Pancreas (tissue), 10 donors: ENCODE results near the gene SEC16A. TPM values are rescaled to one million over a fixed set of nuclear protein-coding genes. Genes with fewer than 3 reads are reported as not detected.

Experiments used
- ATAC-seq, 4 donors: fragments of 200-7000 bp; cut with Tn5 transposase; one replicate each; pipeline versions ENCODE4 v1.8.0 to v1.9.1; 2020; ENCODE audit warnings: mild to moderate bottlenecking in 4 of 4, moderate library complexity in 4 of 4
- DNase-seq, 6 donors: peaks; one replicate each; pipeline ENCODE4 v3.0.0-alpha.2; 2020
- FAIRE-seq: peaks from 2 replicates; lab custom pipeline; 2012; peaks lifted over from hg19 to GRCh38; lab: Jason Lieb, UNC
- H3K27ac ChIP-seq, 4 donors: fragments of 200-600 bp; sonication (generic); 1 replicate in 3 of 4; 2 replicates in 1 of 4; pipeline versions ENCODE4 v1.5.0 to v1.8.0; 2020
- H3K27me3 ChIP-seq, 4 donors: fragments of 200-600 bp; one replicate each; pipeline ENCODE4 v1.8.0; 2021
- H3K36me3 ChIP-seq, 3 donors: fragments of 200-600 bp; sonication (generic) in 1 of 3; one replicate each; pipeline versions ENCODE4 v1.5.0 to v1.8.0; 2020 to 2021
- H3K4me1 ChIP-seq, 3 donors: fragments of 200-600 bp; one replicate each; pipeline ENCODE4 v1.8.0; 2021
- H3K4me3 ChIP-seq, 4 donors: fragments of 200-600 bp; sonication (generic) in 2 of 4; one replicate each; pipeline versions ENCODE4 v1.5.0 to v1.8.0; 2020 to 2021
- H3K9me3 ChIP-seq, 4 donors: fragments of 200-600 bp; one replicate each; pipeline ENCODE4 v1.8.0; 2021
- CTCF ChIP-seq, 4 donors: fragments of 200-600 bp; sonication (generic) in 3 of 4; IDR thresholded peaks; one replicate each; pipeline versions ENCODE4 v1.5.0 to v1.8.0; 2021; ENCODE audit warnings: antibody characterized with exemption in 4 of 4
- WGBS, 2 donors: extraction: QIAGEN DNeasy Blood & Tissue Kit; methylation state at CpG; one replicate each; pipeline ENCODE4 v1.1.7; 2013; 5-methylcytosine and 5-hydroxymethylcytosine counted together
- intact Hi-C, 3 donors: fragments of 100-400 bp; cut with DNase I; formaldehyde crosslinking; loops; one replicate each; pipeline versions ENCODE4 v1.11.1 to v1.14.2; 2022
- polyA plus RNA-seq, 2 donors: library from polyadenylated mRNA; stranded (reverse); fragments of 200-250 nt; gene quantifications; one replicate each; pipeline ENCODE4 v1.2.3, GENCODE V29; 2013
- total RNA-seq, 6 donors: library from RNA; stranded (reverse); fragmentation: NEBNext Ultra II Directional in 4 of 6; extraction: Animal tissue kit (Norgen Biotek cat#: 25700) in 4 of 6; gene quantifications; one replicate each; pipeline versions ENCODE4 v1.2.1 to v1.2.4, GENCODE V29; 2021 to 2023
- donor health status: healthy with polysubstance abuse.
- donor health status: DM: no; HTN: no; CAD: no; lungs with moderate emphysema.
- donor health status: DM: no; HTN: no; CAD: no.
- donor health status: control.
- donor health status: control.
- donor health status: Bipolar disorder and iron deficiency.
- donor health status: DM: yes; HTN: yes; CAD: no.
- donor health status: DM: no; HTN: no; CAD: no.
- donor health status: DM: no; HTN: no; CAD: no.
- donor health status: DM: yes; HTN: yes; CAD: no.

Gene SEC16A
- total and polyA plus RNA-seq, 8 donors = 32.1 to 66.9 (median 40.8) TPM

GRCh38 chr9:136530461-136531089 is 47.7 kb upstream of the SEC16A start:
- FAIRE-seq (no peak), ATAC-seq (no peak), DNase-seq (no peak)
- Histone ChIP-seq H3K4me1 (peaks cover 5 to 33% (median 20%) of the 10 kb centered on the region in 3 donors), H3K4me3 (no peak overlapping the region), H3K27me3 (no peaks in the 10 kb centered on the region), H3K36me3 (peaks cover 0 to 9% (median 0%) of the 10 kb centered on the region in 3 donors), H3K27ac (no peak overlapping the region), H3K9me3 (no peaks in the 10 kb centered on the region)
- TF ChIP-seq CTCF (IDR thresholded peaks at IDR 0.05) = no peak
- intact Hi-C loops = no loop called here
- WGBS, 2 donors = 69 to 76% methylated on average over 20 of the region's 20 CpGs

- no peak for FAIRE-seq
Measured at GRCh38 chr9:136529516-136530460, 46.9 kb upstream of the SEC16A start.

GRCh38 chr9:136528716-136529341 is 46.0 kb upstream of the SEC16A start:
- FAIRE-seq = no peak
- intact Hi-C loops = no loop called here
- 91 to 93% methylated on average over 12 of the region's 12 CpGs for WGBS, 2 donors

More at GRCh38 chr9:136529516-136530460, 46.9 kb upstream of the SEC16A start:
- no peak for ATAC-seq
- Histone ChIP-seq H3K27me3 (no peaks in the 10 kb centered on the region), H3K9me3 (no peaks in the 10 kb centered on the region), H3K36me3 (peaks cover 0 to 9% (median 0%) of the 10 kb centered on the region in 3 donors), H3K27ac (no peak overlapping the region), H3K4me1 (peaks cover 5 to 33% (median 20%) of the 10 kb centered on the region in 3 donors), H3K4me3 (no peak overlapping the region)
- no peak for DNase-seq
- 76 to 81% methylated on average over 38 to 40 of the region's 40 CpGs for WGBS, 2 donors
- intact Hi-C loops = no loop called here
- no peak for TF ChIP-seq CTCF (IDR thresholded peaks at IDR 0.05)

More at GRCh38 chr9:136528716-136529341, 46.0 kb upstream of the SEC16A start:
- no peak for DNase-seq
- no peak for ATAC-seq
- peaks cover 5 to 33% (median 20%) of the 10 kb centered on the region in 3 donors for H3K4me1 ChIP-seq
- no peaks in the 10 kb centered on the region for H3K27me3 ChIP-seq
- H3K9me3 ChIP-seq = no peaks in the 10 kb centered on the region
- TF ChIP-seq CTCF (IDR thresholded peaks at IDR 0.05) = no peak
- no peak overlapping the region for H3K27ac ChIP-seq
- peaks cover 0 to 4% (median 0%) of the 10 kb centered on the region in 3 donors for H3K36me3 ChIP-seq
- H3K4me3 ChIP-seq = no peak overlapping the region
